HG03025 (cell line): ENCODE results near the gene NF2.
"Not testable (repeated sequence)": the region's sequence is repeated elsewhere in the genome, so short reads cannot be mapped to it uniquely, and the experiment has no call there.

Source experiments
- ATAC-seq: cut with Tn5 transposase; IDR thresholded peaks from one replicate; pipeline ENCODE4 v1.9.1; 2021; ENCODE audit warnings: mild to moderate bottlenecking, moderate library complexity; ENCODE audit not compliant: unreplicated experiment, low FRiP score

The NF2 gene

GRCh38 chr22:29603358-29604075, at the start of gene NF2:
Gene NF2 (plus strand): TSS chr22:29603633. CDS start chr22:29603999, 366 bp downstream.
- ATAC-seq = peak; percentile 93

DNA sequence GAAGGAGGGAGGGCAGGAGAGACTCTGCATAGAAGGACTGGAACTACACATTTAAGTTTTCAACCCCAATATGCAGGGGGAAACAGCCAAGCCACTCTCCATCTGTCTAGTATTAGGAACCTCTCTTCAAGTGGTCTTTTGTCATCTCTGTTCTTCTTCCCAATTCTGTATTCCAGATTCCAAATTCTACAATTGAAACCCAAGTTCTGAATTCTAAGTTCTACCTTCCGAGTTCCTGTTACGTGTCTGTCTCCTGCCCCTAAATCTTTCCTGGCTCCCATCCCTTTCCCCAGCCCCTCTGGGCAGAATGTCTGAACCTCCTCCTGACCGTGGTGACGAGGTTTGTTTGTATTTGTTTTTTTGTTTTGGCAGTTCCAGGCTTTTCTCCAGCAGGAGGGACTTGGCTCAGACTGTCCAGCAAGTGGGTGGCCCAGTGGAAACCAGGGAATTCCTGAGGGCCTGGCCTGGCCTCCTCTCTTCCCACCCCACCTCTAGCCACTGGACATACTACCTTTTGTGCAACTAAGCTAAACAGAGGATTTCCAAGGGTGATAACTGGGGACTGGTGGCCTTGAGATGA, 48.3 kb upstream of the NF2 start:
- ATAC-seq = no peak

- ATAC-seq = no peak
These were observed 44.4 kb upstream of the NF2 start for GRCh38 chr22:29559030-29559429.

- ATAC-seq = no peak
These were observed 43.6 kb upstream of the NF2 start for GRCh38 chr22:29559853-29560252.

- no peak for ATAC-seq
These were observed 39.6 kb upstream of the NF2 start for GRCh38 chr22:29563652-29564460.

- ATAC-seq = not testable (repeated sequence)
These were observed 36.9 kb upstream of the NF2 start for GRCh38 chr22:29566513-29566912.

DNA sequence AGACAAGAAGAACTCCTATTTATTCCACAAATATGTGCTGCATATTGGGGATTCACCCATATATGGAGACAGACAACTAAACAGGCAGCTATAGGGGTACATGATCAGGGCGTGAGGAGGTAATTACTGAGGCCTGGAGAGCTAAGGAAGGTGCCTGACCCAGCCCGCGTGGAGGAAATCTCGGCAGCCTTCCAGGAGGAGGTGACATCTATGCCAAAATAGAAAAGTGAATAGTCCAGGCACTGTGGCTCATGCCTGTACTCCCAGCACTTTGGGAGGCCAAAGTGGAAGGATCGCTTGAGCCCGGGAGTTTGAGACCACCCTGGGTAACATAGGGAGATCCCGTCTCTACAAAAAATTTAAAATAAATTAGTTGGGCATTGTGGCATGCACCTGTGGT, 36.1 kb upstream of the NF2 start:
- no peak for ATAC-seq

GRCh38 chr22:29569011-29569678, 34.3 kb upstream of the NF2 start:
- no peak for ATAC-seq

GRCh38 chr22:29570456-29570855, 33.0 kb upstream of the NF2 start:
- ATAC-seq = no peak

DNA sequence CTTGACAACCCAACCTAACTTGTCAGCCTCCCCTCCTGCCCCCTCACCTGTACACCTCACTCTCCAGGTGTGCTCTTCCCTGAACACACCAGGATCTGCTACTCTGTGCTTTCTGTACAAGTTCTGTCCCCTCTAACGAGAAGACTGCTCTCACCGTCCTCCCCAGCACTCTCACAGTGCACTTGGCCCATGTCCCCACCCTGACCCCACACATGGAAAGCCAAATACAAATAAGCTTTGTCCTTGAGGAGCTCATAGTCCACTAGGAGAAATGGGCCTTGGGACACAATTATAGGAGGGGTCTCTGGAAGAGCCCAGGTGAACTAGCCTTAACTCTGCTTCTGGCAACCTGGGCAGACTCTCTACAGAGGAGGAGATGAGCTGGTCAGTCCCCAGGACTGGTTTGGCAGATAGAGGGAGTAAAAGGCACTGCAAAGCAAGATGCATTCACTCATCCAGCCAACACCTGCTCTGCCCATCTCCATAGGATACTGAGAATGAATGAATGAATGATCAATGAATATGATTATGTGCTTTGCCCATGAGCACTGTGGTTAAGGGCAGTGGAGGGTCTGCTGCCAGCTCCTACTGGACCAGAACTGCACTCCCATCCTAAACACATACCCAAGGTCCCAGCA, 32.4 kb upstream of the NF2 start:
- no peak for ATAC-seq

- no peak for ATAC-seq
These were observed 28.5 kb upstream of the NF2 start for GRCh38 chr22:29574762-29575450.

DNA sequence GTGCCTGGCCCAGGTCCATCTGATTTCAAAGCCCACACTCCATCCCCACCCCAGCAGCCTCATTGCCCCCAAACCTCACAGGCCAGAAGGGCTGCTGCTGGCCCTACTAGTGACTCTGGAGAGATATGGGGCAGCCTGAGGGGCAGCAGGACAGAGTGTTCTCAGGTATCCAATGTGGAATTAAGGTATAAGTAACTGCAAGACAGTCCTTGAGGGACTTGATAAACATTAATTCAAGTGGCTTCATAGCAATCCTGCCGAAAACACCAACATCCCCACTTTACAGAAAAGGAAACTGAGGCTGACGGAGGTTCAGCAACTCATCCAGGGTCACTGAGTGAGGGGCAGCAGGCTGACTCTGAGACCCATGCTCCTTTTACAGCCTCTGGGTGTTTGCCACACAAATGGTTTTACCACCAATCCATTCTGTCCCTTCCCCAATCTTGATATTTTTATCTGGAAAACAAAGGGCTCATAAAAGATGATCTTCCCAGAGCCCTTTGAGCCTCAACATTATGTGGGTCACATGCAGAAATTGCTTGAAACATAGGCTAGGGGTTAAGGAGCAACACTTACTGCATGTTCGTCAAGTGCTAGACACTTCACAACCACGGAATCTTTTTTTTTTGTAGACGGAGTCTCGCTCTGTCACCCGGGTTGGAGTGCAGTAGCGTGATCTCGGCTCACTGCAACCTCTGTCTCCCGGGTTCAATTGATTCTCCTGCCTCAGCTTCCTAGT, 24.8 kb upstream of the NF2 start:
- no peak for ATAC-seq

DNA sequence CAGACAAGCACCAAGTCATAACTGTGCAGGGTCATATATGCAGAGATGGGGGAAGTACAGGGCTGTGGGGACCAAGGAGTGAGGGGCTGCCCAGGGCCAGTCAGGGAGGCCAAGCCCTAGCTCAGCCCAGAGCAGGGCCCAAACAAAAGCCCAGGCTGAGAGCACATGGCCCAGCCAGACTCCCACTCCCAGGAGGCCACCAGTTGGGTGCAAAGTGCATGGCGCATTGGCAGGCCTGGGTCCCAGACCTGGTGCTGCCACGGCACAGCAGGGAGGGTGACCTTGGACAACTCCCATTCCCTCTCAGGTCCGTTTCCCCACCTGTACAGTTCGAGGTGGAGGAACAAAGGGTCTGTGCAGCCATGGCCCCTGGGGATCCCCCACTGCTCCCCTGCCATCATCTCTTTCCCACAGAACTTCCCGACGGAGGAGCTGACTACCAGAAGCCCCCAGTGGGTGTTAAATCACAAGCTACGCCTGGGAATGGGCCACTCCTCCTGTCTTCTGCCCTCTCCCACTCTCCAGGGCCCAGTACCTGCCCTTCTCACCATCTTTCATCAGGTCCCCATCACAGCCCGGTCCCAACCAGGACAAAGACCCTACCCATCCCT, 23.1 kb upstream of the NF2 start:
- no peak for ATAC-seq

DNA sequence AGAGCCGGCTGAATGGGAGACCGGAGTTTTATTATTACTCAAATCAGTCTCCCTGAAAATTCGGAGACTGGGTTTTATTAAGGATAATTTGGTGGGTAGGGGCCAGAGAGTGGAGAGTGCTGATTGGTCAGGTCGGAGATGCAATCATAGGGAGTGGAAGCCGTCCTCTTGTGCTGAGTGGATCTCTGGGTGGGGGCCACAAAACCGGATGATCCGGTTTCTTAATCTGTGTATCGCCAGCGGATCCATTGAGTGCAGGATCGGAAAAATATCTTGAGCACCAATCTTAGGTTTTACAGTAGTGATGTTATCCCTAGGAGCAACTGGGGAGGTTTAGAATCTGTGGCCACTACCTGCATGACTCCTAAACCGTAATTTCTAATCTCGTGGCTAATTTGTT, 21.6 kb upstream of the NF2 start:
- no peak for ATAC-seq

DNA sequence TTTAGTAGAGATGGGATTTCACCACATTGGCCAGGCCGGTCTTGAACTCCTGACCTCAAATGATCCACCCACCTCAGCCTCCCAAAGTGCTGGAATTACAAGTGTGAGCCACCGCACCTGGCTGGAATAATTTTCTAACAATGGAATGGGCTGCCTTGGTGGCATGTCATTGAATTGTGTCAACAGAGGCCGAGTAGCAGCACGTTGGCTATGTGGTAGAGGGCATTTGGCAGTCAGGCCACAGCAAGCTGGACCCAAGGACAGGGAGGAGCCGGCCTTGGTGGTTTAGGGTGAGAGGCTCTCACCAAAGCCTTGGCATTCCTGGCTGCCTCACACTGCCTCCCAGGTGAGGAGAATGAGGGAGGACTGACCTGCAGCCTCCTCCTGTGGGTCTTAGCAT, 18.5 kb upstream of the NF2 start:
- no peak for ATAC-seq

- not testable (repeated sequence) for ATAC-seq
These were observed 17.2 kb upstream of the NF2 start for GRCh38 chr22:29586193-29586705.

- no peak for ATAC-seq
These were observed 15.3 kb upstream of the NF2 start for GRCh38 chr22:29587938-29588699.

GRCh38 chr22:29593923-29594322, 9.5 kb upstream of the NF2 start:
- ATAC-seq = no peak
